IPS-15b (cell line): Measurements from ENCODE around the gene KLF2.
"Not testable (repeated sequence)": the region's sequence is repeated elsewhere in the genome, so short reads cannot be mapped to it uniquely, and the experiment has no call there.

Experiments
- H3K27me3 ChIP-seq: one replicate; pipeline ENCODE4 v1.6.1; 2013; ENCODE audit warnings: low read length; ENCODE audit not compliant: control insufficient read depth, insufficient read depth
- H3K36me3 ChIP-seq: one replicate; pipeline ENCODE4 v1.6.1; 2013; ENCODE audit warnings: low read length; ENCODE audit not compliant: control insufficient read depth, insufficient read depth
- H3K4me1 ChIP-seq: one replicate; pipeline ENCODE4 v1.6.1; 2013; ENCODE audit warnings: mild to moderate bottlenecking, low read length; ENCODE audit not compliant: control insufficient read depth, insufficient read depth
- H3K4me3 ChIP-seq: one replicate; pipeline ENCODE4 v1.5.1; 2013; ENCODE audit warnings: low read depth, low read length
- H3K9ac ChIP-seq: one replicate; pipeline ENCODE4 v1.6.1; 2013; ENCODE audit warnings: low read depth, mild to moderate bottlenecking, low read length
- H3K9me3 ChIP-seq: one replicate; pipeline ENCODE4 v1.6.1; 2013; ENCODE audit warnings: mild to moderate bottlenecking, low read length; ENCODE audit not compliant: control insufficient read depth, insufficient read depth

The KLF2 gene

DNA sequence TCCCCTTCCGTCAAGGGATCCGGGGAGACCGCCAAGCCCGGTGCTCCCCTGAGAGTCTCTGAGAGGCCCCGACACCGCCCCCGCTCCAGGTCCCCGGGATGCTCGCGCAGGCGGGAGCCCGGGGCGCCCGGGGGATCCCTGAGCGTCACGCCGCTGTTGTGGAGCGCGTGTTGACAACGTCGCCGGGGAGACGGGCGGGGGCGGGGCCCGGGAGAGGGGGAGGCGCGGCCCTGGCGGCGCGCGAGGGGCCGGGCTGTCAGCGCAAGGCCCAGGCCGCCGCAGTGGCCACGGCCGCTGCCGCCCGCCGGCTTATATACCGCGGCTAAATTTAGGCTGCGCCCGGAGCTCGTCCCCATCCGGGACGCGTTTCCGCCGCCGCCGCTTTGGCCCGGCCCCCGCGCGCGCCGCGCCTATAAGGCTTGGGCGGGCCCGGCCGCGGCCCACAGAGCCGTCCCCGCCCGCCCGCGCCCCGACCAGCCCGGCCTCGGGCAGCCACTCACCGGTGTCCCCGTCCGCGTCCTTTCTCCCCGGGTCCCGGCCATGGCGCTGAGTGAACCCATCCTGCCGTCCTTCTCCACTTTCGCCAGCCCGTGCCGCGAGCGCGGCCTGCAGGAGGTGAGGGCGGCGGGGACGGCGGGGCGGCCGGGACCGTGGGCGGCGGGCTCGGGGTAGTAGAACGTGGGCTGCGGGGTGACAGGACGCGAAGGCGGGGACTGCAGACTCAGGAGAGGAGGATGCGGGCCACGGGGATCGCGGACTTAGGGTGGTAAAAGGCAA lies at the start of gene KLF2:
TSS of gene KLF2 (plus strand) at position 443 of the 777 bp plus-strand sequence. CDS start at position 541, 98 bp downstream.
- Histone ChIP-seq H3K9me3 (no peaks in the 10 kb centered on the region), H3K27me3 (peaks cover 49% of the 10 kb centered on the region), H3K4me3 (peak within 1 kb of the TSS; percentile 92), H3K9ac (no peak within 1 kb of the TSS), H3K4me1 (no peaks in the 10 kb centered on the region), H3K36me3 (no peaks in the 10 kb centered on the region)

DNA sequence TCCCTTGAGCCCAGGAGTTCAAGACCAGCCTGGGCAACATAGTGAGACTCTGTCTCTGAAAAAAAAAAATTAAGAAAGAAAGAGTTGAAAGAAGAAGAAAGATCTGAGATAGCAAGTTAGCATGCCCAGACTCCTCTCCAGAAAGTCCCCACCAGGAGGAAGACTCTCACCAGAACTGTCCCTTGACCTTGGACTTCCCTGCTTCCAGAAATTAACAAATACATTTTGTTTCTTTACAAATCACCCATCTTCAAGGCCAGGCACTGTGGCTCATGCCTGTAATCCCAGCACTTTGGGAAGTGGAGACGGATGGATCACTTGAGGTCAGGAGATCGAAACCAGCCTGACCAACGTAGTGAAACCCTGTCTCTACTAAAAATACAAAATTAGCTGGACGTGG lies 44.3 kb upstream of the KLF2 start:
- Histone ChIP-seq H3K4me3 (no peak overlapping the region), H3K27me3 (no peaks in the 10 kb centered on the region), H3K9ac (no peak overlapping the region), H3K9me3 (no peaks in the 10 kb centered on the region), H3K36me3 (no peaks in the 10 kb centered on the region), H3K4me1 (no peaks in the 10 kb centered on the region)

DNA sequence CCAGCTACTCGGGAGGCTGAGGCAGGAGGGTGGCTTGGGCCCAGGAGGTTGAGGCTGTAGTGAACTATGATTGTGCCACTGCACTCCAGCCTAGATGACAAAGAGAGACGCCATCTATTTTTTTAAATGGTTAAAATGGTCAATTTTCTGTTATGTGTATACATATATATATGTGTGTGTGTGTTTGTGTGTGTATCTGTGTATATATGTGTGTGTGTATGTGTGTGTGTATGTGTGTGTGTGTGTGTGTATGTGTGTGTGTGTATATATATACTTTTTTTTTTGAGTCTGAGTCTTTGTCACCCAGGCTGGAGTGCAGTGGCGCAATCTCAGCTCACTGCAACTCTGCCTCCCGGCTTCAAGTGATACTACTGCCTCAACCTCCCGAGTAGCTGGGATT lies 42.9 kb upstream of the KLF2 start:
- no peaks in the 10 kb centered on the region for H3K4me1 ChIP-seq
- H3K9me3 ChIP-seq: no peaks in the 10 kb centered on the region
- no peaks in the 10 kb centered on the region for H3K36me3 ChIP-seq
- no peak overlapping the region for H3K4me3 ChIP-seq
- H3K9ac ChIP-seq: no peak overlapping the region
- H3K27me3 ChIP-seq: no peaks in the 10 kb centered on the region

DNA sequence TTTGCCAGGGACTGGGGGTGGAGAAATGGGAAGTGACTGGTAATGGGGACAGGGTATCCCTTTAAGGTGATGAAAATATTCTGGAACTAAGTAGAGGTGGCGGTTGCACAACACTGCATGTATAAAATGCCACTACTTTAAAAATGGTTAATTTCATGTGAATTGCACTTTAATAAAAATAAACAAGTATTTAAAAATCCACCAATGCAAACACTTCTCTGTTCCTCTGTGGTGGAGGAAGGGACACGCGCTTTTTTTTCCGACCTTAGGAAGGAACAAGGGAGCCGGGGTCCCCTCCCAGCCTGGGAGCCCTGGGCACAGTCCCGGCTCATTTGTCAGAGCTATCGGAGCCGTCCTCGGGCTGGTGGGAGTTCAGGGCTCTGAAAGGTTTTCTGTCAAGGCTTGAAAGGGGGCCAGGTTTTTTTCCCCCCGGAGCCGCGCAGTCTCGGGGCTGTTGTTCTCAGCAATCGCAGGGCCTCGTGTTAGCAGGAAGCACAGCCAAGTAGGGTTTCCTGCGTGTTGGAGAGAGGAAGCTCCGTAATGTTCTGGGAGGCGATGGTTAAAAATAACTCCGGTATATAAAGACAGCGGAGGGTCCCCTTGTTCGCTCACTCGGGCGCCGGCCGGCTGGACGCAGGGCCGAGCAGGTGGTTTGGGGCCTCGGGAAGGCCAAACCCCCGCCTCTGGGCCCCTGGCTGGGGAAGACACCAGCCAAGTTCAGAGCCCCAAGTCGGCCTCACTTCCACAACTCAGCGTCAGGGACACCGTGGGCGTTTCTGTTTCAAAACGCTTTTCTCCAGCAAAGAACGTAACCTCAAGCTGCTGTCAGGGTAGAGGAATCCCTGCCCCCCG lies 41.2 kb upstream of the KLF2 start:
- Histone ChIP-seq H3K36me3 (no peaks in the 10 kb centered on the region), H3K4me3 (no peak overlapping the region), H3K9me3 (no peaks in the 10 kb centered on the region), H3K9ac (no peak overlapping the region), H3K27me3 (no peaks in the 10 kb centered on the region), H3K4me1 (no peaks in the 10 kb centered on the region)

DNA sequence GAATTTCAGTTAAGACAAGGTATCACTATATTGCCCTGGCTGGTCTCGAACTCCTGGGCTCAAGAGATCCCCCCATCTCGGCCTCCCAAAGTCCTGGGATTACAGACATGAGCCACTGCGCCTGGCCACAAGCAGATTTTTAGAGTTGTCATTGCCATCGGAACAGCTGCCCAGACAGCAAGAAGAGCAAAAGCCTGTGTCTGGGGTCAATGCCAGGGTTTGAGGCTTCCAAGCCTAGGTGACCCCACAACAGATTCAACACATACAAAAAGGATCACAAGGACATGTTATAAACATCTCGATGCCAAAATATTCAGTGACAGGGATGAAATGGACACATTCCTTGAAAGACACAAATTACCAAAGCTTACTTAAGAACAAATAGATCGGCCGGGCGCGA lies 40.1 kb upstream of the KLF2 start:
- Histone ChIP-seq H3K27me3 (no peaks in the 10 kb centered on the region), H3K9ac (no peak overlapping the region), H3K4me3 (no peak overlapping the region), H3K9me3 (no peaks in the 10 kb centered on the region), H3K4me1 (no peaks in the 10 kb centered on the region), H3K36me3 (no peaks in the 10 kb centered on the region)

DNA sequence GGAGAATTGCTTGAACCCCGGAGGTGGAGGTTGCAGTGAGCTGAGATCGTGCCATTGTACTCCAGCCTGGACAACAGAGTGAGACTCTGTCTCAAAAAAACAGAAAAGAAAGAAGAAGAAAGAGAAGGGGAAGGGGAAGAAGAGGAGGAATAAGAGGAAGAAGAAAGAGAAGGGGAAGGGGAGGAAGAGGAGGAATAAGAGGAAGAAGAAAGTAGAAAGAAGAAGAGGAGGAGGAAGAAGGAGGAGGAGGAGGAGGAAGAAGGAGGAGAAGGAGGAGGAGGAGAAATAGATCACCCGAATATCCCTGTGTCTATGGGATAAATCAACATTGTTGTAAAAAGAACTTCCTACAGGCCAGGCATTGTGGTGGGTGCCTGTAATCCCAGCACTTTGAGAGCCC lies 39.5 kb upstream of the KLF2 start:
- not testable (repeated sequence) for H3K9me3 ChIP-seq, H3K4me3 ChIP-seq, H3K9ac ChIP-seq, H3K4me1 ChIP-seq, H3K36me3 ChIP-seq, H3K27me3 ChIP-seq

DNA sequence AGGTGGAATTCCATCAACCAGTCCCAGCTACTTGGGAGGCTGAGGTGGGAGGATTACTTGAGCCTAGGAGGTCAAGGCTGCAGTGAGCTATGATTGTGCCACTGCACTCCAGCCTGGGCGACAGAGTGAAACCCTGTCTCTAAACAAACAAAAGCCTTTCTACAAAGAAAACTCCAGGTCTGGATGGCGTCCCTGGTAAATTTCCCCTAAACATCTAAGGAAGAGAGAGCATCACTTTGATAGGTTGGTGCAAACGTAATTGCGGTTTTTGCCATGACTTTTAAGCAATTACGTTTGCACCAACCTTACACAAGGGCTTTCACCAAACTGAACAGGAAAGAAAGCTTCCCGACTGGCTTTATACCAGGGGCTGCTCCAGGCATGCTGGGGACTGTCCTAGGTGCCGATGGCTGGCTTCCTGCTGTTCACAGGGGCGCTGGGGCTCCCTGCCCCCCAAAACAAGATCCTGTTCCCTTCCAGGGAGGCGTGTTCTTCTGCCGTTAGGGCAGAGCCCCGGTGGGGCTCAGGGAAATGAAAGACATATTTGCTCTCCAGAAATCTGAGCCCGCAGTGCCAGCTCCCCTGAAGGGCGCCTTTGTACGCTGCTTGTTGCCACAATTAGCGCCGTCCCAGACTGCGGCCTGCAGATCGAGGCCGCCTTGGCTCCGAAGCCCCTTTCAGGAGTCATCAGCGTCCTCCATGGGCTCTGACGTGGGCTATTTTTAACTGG lies 38.7 kb upstream of the KLF2 start:
- no peak overlapping the region for H3K4me3 ChIP-seq
- no peaks in the 10 kb centered on the region for H3K36me3 ChIP-seq
- no peaks in the 10 kb centered on the region for H3K4me1 ChIP-seq
- H3K9me3 ChIP-seq: no peaks in the 10 kb centered on the region
- no peak overlapping the region for H3K9ac ChIP-seq
- no peaks in the 10 kb centered on the region for H3K27me3 ChIP-seq

DNA sequence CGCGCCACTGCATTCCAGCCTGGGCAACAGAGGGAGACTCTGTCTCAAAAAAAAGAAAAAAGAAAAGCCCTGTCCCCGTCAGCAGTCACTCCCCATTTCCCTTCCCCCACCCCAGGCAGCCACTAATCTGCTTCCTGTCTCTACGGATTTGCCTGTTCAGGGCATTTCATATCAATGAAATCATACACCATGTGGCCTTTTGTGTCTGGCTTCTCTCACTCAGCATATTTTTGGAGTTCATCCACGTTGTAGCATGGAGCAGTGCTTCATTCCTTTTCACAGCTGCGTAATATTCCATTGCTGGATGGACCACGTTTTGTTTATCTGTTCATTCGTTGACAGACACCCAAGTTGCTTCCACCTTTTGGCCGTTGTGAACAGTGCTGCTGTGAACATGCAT lies 36.1 kb upstream of the KLF2 start:
- H3K36me3 ChIP-seq: no peaks in the 10 kb centered on the region
- no peaks in the 10 kb centered on the region for H3K27me3 ChIP-seq
- H3K4me3 ChIP-seq: no peak overlapping the region
- no peak overlapping the region for H3K9ac ChIP-seq
- no peaks in the 10 kb centered on the region for H3K4me1 ChIP-seq
- H3K9me3 ChIP-seq: no peaks in the 10 kb centered on the region

DNA sequence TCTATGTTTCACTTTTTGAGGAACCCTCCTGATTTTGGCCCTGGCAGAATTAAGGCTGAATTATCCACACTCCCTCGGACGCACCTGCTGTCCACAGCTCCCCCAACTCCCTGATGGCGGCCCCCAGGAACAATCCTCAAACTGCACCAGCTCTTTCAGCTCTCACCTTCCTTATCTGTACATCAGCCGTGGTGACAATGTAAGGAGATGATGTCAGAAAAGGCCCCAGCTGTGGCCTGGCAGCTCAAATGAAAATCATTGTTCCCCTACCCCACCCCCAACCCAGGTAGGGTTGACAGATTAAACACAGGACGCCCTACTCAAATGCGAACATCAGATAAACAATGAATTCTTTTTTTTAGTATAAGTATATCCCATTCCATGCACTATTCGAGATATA lies 35.0 kb upstream of the KLF2 start:
- Histone ChIP-seq H3K27me3 (no peaks in the 10 kb centered on the region), H3K9me3 (no peaks in the 10 kb centered on the region), H3K36me3 (no peaks in the 10 kb centered on the region), H3K9ac (no peak overlapping the region), H3K4me3 (no peak overlapping the region), H3K4me1 (no peaks in the 10 kb centered on the region)

DNA sequence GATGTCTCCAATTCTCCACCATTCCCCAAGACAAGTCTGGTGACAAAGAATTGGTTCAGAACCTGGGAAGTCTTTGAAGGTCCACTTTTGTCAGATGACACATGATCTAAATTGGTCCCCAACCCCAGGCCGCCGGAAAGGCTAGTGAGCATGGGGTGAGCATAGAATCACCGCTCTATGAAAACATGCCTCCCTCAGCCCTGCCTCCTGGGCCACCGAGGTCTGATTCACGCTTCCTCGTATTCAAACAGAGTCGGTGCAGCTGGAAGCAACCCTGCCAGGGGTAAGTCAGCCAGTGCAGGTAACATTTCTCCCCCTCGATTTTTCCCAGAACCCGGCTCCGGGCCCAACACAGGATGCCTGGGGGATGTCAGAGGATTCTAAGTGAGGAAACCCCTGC lies 33.9 kb upstream of the KLF2 start:
- no peaks in the 10 kb centered on the region for H3K36me3 ChIP-seq
- no peaks in the 10 kb centered on the region for H3K4me1 ChIP-seq
- no peaks in the 10 kb centered on the region for H3K9me3 ChIP-seq
- no peak overlapping the region for H3K4me3 ChIP-seq
- H3K27me3 ChIP-seq: no peaks in the 10 kb centered on the region
- H3K9ac ChIP-seq: no peak overlapping the region

DNA sequence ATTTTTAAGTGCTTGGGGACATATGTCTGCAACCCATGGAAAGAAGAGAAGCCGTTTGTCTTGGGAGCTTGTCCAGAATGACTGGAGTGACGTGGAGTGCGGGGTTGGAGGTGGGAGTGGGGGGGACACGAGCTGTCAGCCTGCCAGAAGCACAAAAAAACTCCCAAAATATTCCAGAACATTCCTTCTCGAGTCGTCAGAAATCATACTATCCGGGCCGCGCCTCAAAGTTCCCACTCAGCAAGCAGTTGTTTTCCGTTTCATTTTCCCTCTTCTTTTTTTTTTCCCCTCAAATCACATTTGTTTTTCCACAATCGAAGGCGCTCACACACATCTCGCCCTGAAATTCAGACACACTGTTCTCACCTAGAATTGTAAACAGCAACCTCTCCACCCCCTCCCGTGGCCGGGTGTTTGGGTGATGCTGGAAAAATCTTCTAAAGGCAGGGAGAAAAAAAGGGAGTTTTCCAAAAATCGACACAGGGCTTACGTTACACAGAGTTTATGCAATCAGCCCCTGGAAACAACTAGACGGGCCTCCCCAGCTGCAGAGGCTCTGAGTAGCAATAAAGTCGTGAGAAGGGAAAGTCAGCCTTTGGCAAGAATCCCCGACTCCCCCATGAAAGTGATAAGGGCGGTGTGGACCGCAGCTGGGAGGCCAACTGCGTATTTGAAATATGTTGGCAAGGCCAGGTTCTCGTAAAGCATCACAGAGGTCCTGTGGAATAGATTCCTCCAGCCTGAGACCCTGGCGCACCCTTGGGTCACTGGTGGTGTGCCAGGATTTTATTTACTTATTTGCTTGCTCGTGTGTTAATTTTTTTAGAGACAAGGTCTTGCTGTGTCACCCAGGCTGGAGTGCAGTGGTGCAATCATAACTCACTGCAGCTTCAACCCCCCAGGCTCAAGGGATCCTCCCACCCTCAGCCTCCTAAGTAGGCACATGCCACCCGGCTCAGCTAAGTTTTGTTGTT lies 31.2 kb upstream of the KLF2 start:
- Histone ChIP-seq H3K4me3 (no peak overlapping the region), H3K9me3 (no peaks in the 10 kb centered on the region), H3K9ac (no peak overlapping the region)

More for the DNA sequence above, 31.2 kb upstream of the KLF2 start:
- no peaks in the 10 kb centered on the region for H3K27me3 ChIP-seq
- no peaks in the 10 kb centered on the region for H3K36me3 ChIP-seq
- H3K4me1 ChIP-seq: no peaks in the 10 kb centered on the region
